LHCN-M2 (cell line): Measurements from ENCODE around the gene NAA30. TPM values are rescaled to one million over a fixed set of nuclear protein-coding genes. Genes with fewer than 3 reads are reported as not detected.

Experiments used
- total RNA-seq: library from RNA; depleted of rRNA; stranded (reverse); fragments of >200 nt; gene quantifications from 2 replicates; pipeline ENCODE4 v1.2.3, GENCODE V29; 2014; rRNA removed

NAA30 gene
- total RNA-seq, 1 experiment from 2014 or later = 21.2 TPM

Other genes with a start within 250 kb of the NAA30 start
- 72.5 and 77.1 TPM in 2 replicates for gene EXOC5, start 121.7 kb upstream of the NAA30 start, total RNA-seq
- gene AP5M1, start 121.6 kb upstream of the NAA30 start, total RNA-seq = 28.9 and 36.2 TPM in 2 replicates
- gene CCDC198, start 103.3 kb downstream of the NAA30 start, total RNA-seq = not detected in 2 replicates